ENCODE data around the gene ICOSLG.
"Not testable (repeated sequence)": the region's sequence is repeated elsewhere in the genome, so short reads cannot be mapped to it uniquely, and the experiment has no call there.

ICOSLG gene

GRCh38 chr21:44223334-44223733, 17.4 kb downstream of the ICOSLG start:
- DNase-seq (ENCODE audit: low spot score), result not testable (repeated sequence)

- not testable (repeated sequence) for DNase-seq (ENCODE audit: low spot score)
Observed at GRCh38 chr21:44220674-44221073, 20.1 kb downstream of the ICOSLG start.

- DNase-seq (ENCODE audit: low spot score), result not testable (repeated sequence)
Observed at GRCh38 chr21:44218461-44218860, 22.3 kb downstream of the ICOSLG start.

- DNase-seq (ENCODE audit: low spot score), result not testable (repeated sequence)
Observed at GRCh38 chr21:44211978-44212377, 28.8 kb downstream of the ICOSLG start.

GRCh38 chr21:44211574-44211973, 29.2 kb downstream of the ICOSLG start:
- DNase-seq (ENCODE audit: low spot score), result not testable (repeated sequence)

GRCh38 chr21:44207860-44208646, 32.7 kb downstream of the ICOSLG start:
- DNase-seq (ENCODE audit: low spot score), result not testable (repeated sequence)

GRCh38 chr21:44206698-44207676, 33.8 kb downstream of the ICOSLG start:
- not testable (repeated sequence) for DNase-seq (ENCODE audit: low spot score)

GRCh38 chr21:44206187-44206586, 34.6 kb downstream of the ICOSLG start:
- not testable (repeated sequence) for DNase-seq (ENCODE audit: low spot score)

GRCh38 chr21:44202590-44203299, 38.0 kb downstream of the ICOSLG start:
- not testable (repeated sequence) for DNase-seq (ENCODE audit: low spot score)

- DNase-seq (ENCODE audit: low spot score), result not testable (repeated sequence)
Observed at GRCh38 chr21:44199997-44200396, 40.7 kb downstream of the ICOSLG start.

GRCh38 chr21:44199448-44199847, 41.3 kb downstream of the ICOSLG start:
- no peak for DNase-seq (ENCODE audit: low spot score)

GRCh38 chr21:44197156-44197516, 43.6 kb downstream of the ICOSLG start:
- not testable (repeated sequence) for DNase-seq (ENCODE audit: low spot score)

GRCh38 chr21:44196212-44197155, 44.3 kb downstream of the ICOSLG start:
- DNase-seq (ENCODE audit: low spot score), result peak; percentile 45

- not testable (repeated sequence) for DNase-seq (ENCODE audit: low spot score)
Observed at GRCh38 chr21:44194888-44195287, 45.9 kb downstream of the ICOSLG start.

GRCh38 chr21:44194451-44194850, 46.3 kb downstream of the ICOSLG start:
- DNase-seq (ENCODE audit: low spot score), result not testable (repeated sequence)

GRCh38 chr21:44193108-44193507, 47.6 kb downstream of the ICOSLG start:
- DNase-seq (ENCODE audit: low spot score), result not testable (repeated sequence)

GRCh38 chr21:44190349-44191271, 50.1 kb downstream of the ICOSLG start:
- not testable (repeated sequence) for DNase-seq (ENCODE audit: low spot score)

GRCh38 chr21:44184862-44185261, 55.9 kb downstream of the ICOSLG start:
- DNase-seq (ENCODE audit: low spot score), result not testable (repeated sequence)

GRCh38 chr21:44182202-44182601, 58.5 kb downstream of the ICOSLG start:
- DNase-seq (ENCODE audit: low spot score), result not testable (repeated sequence)

- DNase-seq (ENCODE audit: low spot score), result not testable (repeated sequence)
Observed at GRCh38 chr21:44181506-44181905, 59.2 kb downstream of the ICOSLG start.
